PC-9 (cell line): ENCODE results near the gene ANXA2. TPM values are rescaled to one million over a fixed set of nuclear protein-coding genes. Genes with fewer than 3 reads are reported as not detected.

Source experiments
- BruUV-seq: library from RNA; stranded (reverse); fragments of 400-500 nt; replicated peaks from 2 replicates; lab custom pipeline; 2021; lab: Mats Ljungman, UMichigan
- CTCF ChIA-PET: fragments of 300-600 bp; sonication (Branson Sonifier 250); formaldehyde crosslinking; loops from one replicate; lab custom pipeline; 2022; ENCODE audit warnings: antibody characterized with exemption; lab: Charles Lee
- POLR2A ChIA-PET: fragments of 300-600 bp; sonication (Branson Sonifier 250); formaldehyde crosslinking; loops from one replicate; lab custom pipeline; 2022; ENCODE audit warnings: antibody characterized with exemption; ENCODE audit not compliant: unreplicated experiment; lab: Charles Lee
- DNase-seq, 2 experiments: peaks; one replicate each; pipeline versions ENCODE4 v3.0.0 to v3.0.0-alpha.2; 2015 to 2022; ENCODE audit warnings: mixed read lengths in 1 of 2
- H2AFZ ChIP-seq: fragments of 200-600 bp; sonication (generic); 2 replicates; pipeline ENCODE4 v1.8.1; 2017; ENCODE audit warnings: antibody characterized with exemption
- H3F3A ChIP-seq: fragments of 200-600 bp; sonication (generic); 2 replicates; pipeline ENCODE4 v1.8.1; 2017; ENCODE audit warnings: antibody characterized with exemption, mild to moderate bottlenecking, low read depth; ENCODE audit not compliant: insufficient read depth
- H3K27ac ChIP-seq: fragments of 200-600 bp; sonication (generic); 2 replicates; pipeline ENCODE4 v1.6.1; 2016; ENCODE audit warnings: mixed run types
- H3K27me3 ChIP-seq: fragments of 200-600 bp; sonication (generic); 2 replicates; pipeline ENCODE4 v1.6.1; 2016; ENCODE audit warnings: low read depth, mixed run types; ENCODE audit not compliant: insufficient read depth
- H3K36me3 ChIP-seq: fragments of 200-600 bp; sonication (generic); 2 replicates; pipeline ENCODE4 v1.6.1; 2016; ENCODE audit warnings: low read depth, mixed run types
- H3K4me1 ChIP-seq: fragments of 200-600 bp; sonication (generic); replicated peaks from 2 replicates; pipeline ENCODE4 v1.6.1; 2016; ENCODE audit warnings: mixed run types; ENCODE audit not compliant: insufficient read depth
- H3K4me2 ChIP-seq: fragments of 200-600 bp; sonication (generic); 2 replicates; pipeline ENCODE4 v1.6.1; 2017; ENCODE audit warnings: mixed run types
- H3K4me3 ChIP-seq: fragments of 200-600 bp; sonication (generic); 2 replicates; pipeline ENCODE4 v1.6.1; 2016; ENCODE audit warnings: mixed run types
- H3K79me2 ChIP-seq: fragments of 200-600 bp; sonication (generic); 2 replicates; pipeline ENCODE4 v1.6.1; 2017; ENCODE audit warnings: low read depth, mixed run types
- H3K9me2 ChIP-seq: fragments of 200-600 bp; sonication (generic); 2 replicates; pipeline ENCODE4 v1.8.1; 2017; ENCODE audit warnings: mild to moderate bottlenecking; ENCODE audit not compliant: insufficient read depth
- H3K9me3 ChIP-seq: fragments of 200-600 bp; sonication (generic); 2 replicates; pipeline ENCODE4 v1.8.1; 2016; ENCODE audit warnings: low read depth; ENCODE audit not compliant: insufficient read depth
- H4K20me1 ChIP-seq: fragments of 200-600 bp; sonication (generic); 2 replicates; pipeline ENCODE4 v1.8.1; 2017; ENCODE audit not compliant: insufficient read depth
- EZH2 ChIP-seq: fragments of 200-600 bp; sonication (generic); IDR thresholded peaks from 2 replicates; pipeline ENCODE4 v1.8.0; 2017; ENCODE audit warnings: antibody characterized with exemption, low read depth
- intact Hi-C: fragments of 100-400 bp; cut with micrococcal nuclease; formaldehyde crosslinking; loops from one replicate; pipeline ENCODE4 v1.10.0; 2022; ENCODE audit not compliant: unreplicated experiment
- total RNA-seq: library from RNA; stranded (reverse); gene quantifications from 2 replicates; pipeline ENCODE4 v1.2.3, GENCODE V29; 2021
- TF ChIP-seq, protein P1 (sequence below): fragments of 200-600 bp; sonication (generic); conservative IDR thresholded peaks from 2 replicates; pipeline ENCODE4 v1.6.1; 2017; ENCODE audit warnings: mixed run types, antibody characterized with exemption, mild to moderate bottlenecking, moderate library complexity

The ANXA2 gene
- total RNA-seq, 1 experiment from 2014 or later, result 1,720 TPM

DNA sequence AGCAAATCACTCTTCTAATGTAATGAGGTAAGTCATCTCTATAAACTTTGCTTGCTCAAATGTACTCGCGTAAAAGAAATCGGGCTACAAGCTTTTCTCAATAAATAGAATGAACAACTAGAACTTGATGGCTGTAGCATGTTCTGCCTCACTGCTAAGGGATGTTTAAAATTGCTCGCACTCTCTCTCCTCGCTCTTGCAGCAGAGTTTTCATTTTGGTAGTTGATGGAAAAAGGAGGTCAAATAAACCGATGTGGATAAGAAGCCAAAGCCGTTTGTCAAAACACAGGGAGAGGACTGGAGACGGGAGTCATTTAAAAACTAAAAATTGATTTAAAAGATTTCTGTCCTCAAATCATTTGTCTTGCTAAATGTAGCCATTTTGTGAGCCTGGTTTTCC lies 53.3 kb downstream of the ANXA2 start:
- H3K36me3 ChIP-seq, result 0 out of 2 replicates have a peak, but pooled peaks cover 3% of the 10 kb centered on the region
- H3K4me2 ChIP-seq, result no peak overlapping the region
- no peaks in the 10 kb centered on the region for H3K9me2 ChIP-seq
- no peak for TF ChIP-seq EZH2
- TF ChIP-seq, protein P1, sequence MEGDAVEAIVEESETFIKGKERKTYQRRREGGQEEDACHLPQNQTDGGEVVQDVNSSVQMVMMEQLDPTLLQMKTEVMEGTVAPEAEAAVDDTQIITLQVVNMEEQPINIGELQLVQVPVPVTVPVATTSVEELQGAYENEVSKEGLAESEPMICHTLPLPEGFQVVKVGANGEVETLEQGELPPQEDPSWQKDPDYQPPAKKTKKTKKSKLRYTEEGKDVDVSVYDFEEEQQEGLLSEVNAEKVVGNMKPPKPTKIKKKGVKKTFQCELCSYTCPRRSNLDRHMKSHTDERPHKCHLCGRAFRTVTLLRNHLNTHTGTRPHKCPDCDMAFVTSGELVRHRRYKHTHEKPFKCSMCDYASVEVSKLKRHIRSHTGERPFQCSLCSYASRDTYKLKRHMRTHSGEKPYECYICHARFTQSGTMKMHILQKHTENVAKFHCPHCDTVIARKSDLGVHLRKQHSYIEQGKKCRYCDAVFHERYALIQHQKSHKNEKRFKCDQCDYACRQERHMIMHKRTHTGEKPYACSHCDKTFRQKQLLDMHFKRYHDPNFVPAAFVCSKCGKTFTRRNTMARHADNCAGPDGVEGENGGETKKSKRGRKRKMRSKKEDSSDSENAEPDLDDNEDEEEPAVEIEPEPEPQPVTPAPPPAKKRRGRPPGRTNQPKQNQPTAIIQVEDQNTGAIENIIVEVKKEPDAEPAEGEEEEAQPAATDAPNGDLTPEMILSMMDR, result no peak
- no peaks in the 10 kb centered on the region for H3K27me3 ChIP-seq
- peaks cover 26% of the 10 kb centered on the region; the same call in 1 of the 2 replicates for H3F3A ChIP-seq
- no peaks in the 10 kb centered on the region for H4K20me1 ChIP-seq
- H3K27ac ChIP-seq, result no peak overlapping the region
- H3K4me1 ChIP-seq, result no peaks in the 10 kb centered on the region
- no peaks in the 10 kb centered on the region for H3K9me3 ChIP-seq
- H3K4me3 ChIP-seq, result no peak overlapping the region
- POLR2A ChIA-PET, result interaction anchor here (0.6 to 0.7 kb wide), 4 partner anchors 77 to 781 kb away, joined by 3 to 7 read pairs (median 6); no protein-coding TSS in a partner anchor
- CTCF ChIA-PET, result interaction anchor here (0.6 kb wide), 1 partner anchor 57 kb away, joined by 3 read pairs; no protein-coding TSS in a partner anchor
- no peaks in the 10 kb centered on the region for H3K79me2 ChIP-seq
- H2AFZ ChIP-seq, result no peak overlapping the region
- no TSS peak for BruUV-seq
- intact Hi-C loops, result no loop called here
- DNase-seq, result no peak

DNA sequence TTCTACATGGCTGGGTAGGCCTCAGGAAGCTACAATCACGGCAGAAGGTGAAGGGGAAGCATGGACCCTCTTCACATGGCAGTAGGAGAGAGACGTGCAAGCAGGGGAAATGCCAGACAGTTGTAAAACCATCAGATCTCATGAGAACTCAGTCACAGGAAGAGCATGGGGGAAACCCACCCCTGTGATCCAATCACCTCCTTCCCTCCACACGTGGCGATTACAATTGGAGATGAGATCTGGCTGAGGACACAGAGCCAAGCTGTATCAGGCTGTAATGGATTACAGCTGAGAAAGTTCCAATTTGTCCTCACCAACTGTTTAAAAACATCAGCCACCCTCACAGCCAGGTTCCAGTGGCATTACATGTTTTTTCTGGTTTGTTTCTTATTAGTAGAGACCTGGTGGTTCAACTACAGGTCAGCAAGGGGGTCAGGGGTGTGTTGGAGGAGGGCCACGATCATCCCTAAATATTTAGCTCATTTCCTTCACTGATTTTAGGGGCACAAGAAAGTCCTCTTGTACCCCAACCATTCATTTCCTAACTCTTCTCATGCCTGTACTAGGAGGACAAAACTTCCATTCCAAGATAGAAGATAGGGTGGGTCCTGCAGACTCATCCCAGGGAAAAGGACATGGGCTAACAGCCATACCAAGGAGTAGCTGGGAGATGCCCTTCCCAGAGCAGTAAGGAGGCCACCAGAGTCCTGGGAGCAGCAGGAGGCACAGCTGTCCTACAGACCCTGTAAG lies 54.4 kb downstream of the ANXA2 start:
- no peaks in the 10 kb centered on the region for H4K20me1 ChIP-seq
- intact Hi-C loops, result no loop called here
- H2AFZ ChIP-seq, result no peak overlapping the region
- no peaks in the 10 kb centered on the region for H3K9me3 ChIP-seq
- DNase-seq, result no peak
- no peaks in the 10 kb centered on the region for H3K79me2 ChIP-seq
- CTCF ChIA-PET, result no interaction called here
- peaks cover 26% of the 10 kb centered on the region; the same call in 1 of the 2 replicates for H3F3A ChIP-seq
- H3K9me2 ChIP-seq, result no peaks in the 10 kb centered on the region
- POLR2A ChIA-PET, result interaction anchor here (0.6 to 0.7 kb wide), 3 partner anchors 78 to 619 kb away, joined by 3 to 7 read pairs (median 5); no protein-coding TSS in a partner anchor
- no peak overlapping the region for H3K27ac ChIP-seq
- no peak overlapping the region for H3K4me3 ChIP-seq
- no peaks in the 10 kb centered on the region for H3K4me1 ChIP-seq
- TF ChIP-seq, protein P1, result no peak
- no peak for TF ChIP-seq EZH2
- no TSS peak for BruUV-seq
- H3K36me3 ChIP-seq, result no peaks in the 10 kb centered on the region
- H3K4me2 ChIP-seq, result no peak overlapping the region
- no peaks in the 10 kb centered on the region for H3K27me3 ChIP-seq

DNA sequence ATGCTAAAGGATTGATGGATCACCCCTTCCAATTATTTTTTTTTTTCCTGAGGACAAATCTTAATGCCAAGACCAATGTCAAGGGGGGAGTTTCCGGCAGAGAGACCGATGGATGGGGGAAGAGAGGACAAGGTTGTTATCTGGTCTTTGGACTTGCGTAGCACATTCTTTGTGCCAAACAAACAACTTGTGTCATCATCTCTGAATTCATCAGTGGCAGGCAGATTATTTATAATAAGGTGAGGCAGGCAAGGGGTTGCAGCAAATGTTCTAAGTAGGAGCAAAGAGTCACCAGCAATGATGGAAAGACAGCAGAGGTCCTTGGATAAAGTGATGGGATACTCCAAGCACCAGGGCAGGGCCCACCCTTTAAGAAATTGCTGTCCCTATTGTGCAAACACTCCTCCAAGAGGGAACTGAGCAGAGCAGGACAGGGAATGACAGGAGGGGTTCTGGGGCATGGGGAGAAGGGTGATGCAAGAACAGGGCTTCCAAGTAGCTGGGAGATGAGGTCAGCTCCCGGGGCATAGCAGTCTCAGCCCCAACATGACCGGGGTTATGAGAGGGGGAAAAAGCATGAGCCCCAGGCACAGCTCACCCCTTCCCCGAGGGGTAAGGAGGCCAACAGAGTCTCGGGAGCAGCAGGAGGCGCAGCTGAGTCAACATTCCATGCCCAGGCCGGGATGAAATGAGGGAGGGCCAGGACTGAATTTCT lies 57.4 kb downstream of the ANXA2 start:
- H4K20me1 ChIP-seq, result no peaks in the 10 kb centered on the region

More for the DNA sequence above, 57.4 kb downstream of the ANXA2 start:
- TF ChIP-seq, protein P1, result no peak
- no peak for TF ChIP-seq EZH2
- H3F3A ChIP-seq, result peaks cover 15% of the 10 kb centered on the region; the same call in 1 of the 2 replicates
- BruUV-seq, result no TSS peak
- H3K9me2 ChIP-seq, result no peaks in the 10 kb centered on the region
- H3K4me1 ChIP-seq, result no peaks in the 10 kb centered on the region
- intact Hi-C loops, result no loop called here
- ChIA-PET POLR2A (no interaction called here), CTCF (interaction anchor here (0.6 kb wide), 1 partner anchor 180 kb away, joined by 3 read pairs; no protein-coding TSS in a partner anchor)
- H3K9me3 ChIP-seq, result no peaks in the 10 kb centered on the region
- no peak for DNase-seq
- H2AFZ ChIP-seq, result no peak overlapping the region
- no peaks in the 10 kb centered on the region for H3K79me2 ChIP-seq
- H3K4me3 ChIP-seq, result no peak overlapping the region
- no peak overlapping the region for H3K4me2 ChIP-seq
- H3K27me3 ChIP-seq, result no peaks in the 10 kb centered on the region
- H3K27ac ChIP-seq, result no peak overlapping the region
- no peaks in the 10 kb centered on the region for H3K36me3 ChIP-seq
